Measurements from ENCODE around the gene GPR3. TPM values are rescaled to one million over a fixed set of nuclear protein-coding genes. Genes with fewer than 3 reads are reported as not detected.

GPR3 gene
- total RNA-seq, 1 experiment from 2014 or later: 4.4 TPM

GRCh38 chr1:27402349-27402754 lies 9.9 kb downstream of the GPR3 start:
- Histone ChIP-seq H3K9me3 (ENCODE audit: control insufficient read depth, low read depth, low read length) (no peaks in the 10 kb centered on the region), H3K56ac (ENCODE audit: insufficient read length, low read depth, low read length) (no peak overlapping the region), H3K79me1 (ENCODE audit: insufficient read depth, low read depth, low read length, poor library complexity, severe bottlenecking) (no peaks in the 10 kb centered on the region), H3K27ac (ENCODE audit: insufficient read length, low read depth, low read length) (no peak overlapping the region), H2BK5ac (ENCODE audit: insufficient read length, low read length) (no peak overlapping the region), H3K9ac (ENCODE audit: extremely low read depth, insufficient read length, low read length) (no peak overlapping the region), H3K23me2 (ENCODE audit: insufficient read length, low read depth, low read length, poor library complexity, severe bottlenecking) (no peaks in the 10 kb centered on the region), H3K14ac (ENCODE audit: insufficient read depth, low read length) (no peak overlapping the region), H3K18ac (ENCODE audit: insufficient read length, low read depth, low read length) (no peak overlapping the region), H3K79me2 (ENCODE audit: insufficient read depth, low read length) (no peaks in the 10 kb centered on the region), H3K27me3 (ENCODE audit: insufficient read depth, low read length) (no peaks in the 10 kb centered on the region), H4K8ac (replicated peaks; ENCODE audit: insufficient read length, low read depth, low read length) (no peak overlapping the region), H2BK15ac (ENCODE audit: low read depth, low read length) (no peak overlapping the region), H2AFZ (ENCODE audit: low read length) (no peak overlapping the region), H4K5ac (ENCODE audit: insufficient read length, low read depth, low read length) (no peak overlapping the region), H3T11ph (ENCODE audit: low read length) (no peak overlapping the region), H3K4me2 (ENCODE audit: insufficient read depth, insufficient read length, low read length) (no peak overlapping the region), H3K23ac (ENCODE audit: insufficient read length, low read depth, low read length) (no peak overlapping the region), H3K4me1 (ENCODE audit: insufficient read depth, low read length) (no peaks in the 10 kb centered on the region), H4K20me1 (ENCODE audit: control insufficient read depth, insufficient read depth, insufficient read length) (no peaks in the 10 kb centered on the region), H2BK120ac (ENCODE audit: low read depth, low read length, poor library complexity, severe bottlenecking) (no peak overlapping the region), H3K4ac (ENCODE audit: low read depth, low read length) (no peak overlapping the region), H4K91ac (ENCODE audit: insufficient read length, low read depth, low read length) (no peak overlapping the region), H2BK12ac (ENCODE audit: insufficient read length, low read depth, low read length) (no peak overlapping the region), H2AK5ac (ENCODE audit: insufficient read length, low read length) (no peak overlapping the region), H2BK20ac (ENCODE audit: low read depth, low read length, poor library complexity, severe bottlenecking) (no peak overlapping the region)
- peak; percentile 81 for DNase-seq
- Mint-ChIP-seq H3K36me3 (ENCODE audit: insufficient read depth in 1 of 3, low read depth in 3 of 3) (peaks cover 2 to 3% (median 3%) of the 10 kb centered on the region in 3 experiments; a peak in 6 of 7 replicates), H3K27ac (peak overlapping the region in 2 of 3 experiments; percentile 40 to 83; a peak in 2 of 7 replicates), H3K4me3 (no peak overlapping the region), H3K27me3 (ENCODE audit: low read depth) (no peaks in the 10 kb centered on the region; the same call in 1 of the 2 replicates), H3K4me1 (peaks cover 51 to 78% of the 10 kb centered on the region in 2 experiments), H3K9me3 (no peaks in the 10 kb centered on the region)
- TF ChIP-seq, protein P1, sequence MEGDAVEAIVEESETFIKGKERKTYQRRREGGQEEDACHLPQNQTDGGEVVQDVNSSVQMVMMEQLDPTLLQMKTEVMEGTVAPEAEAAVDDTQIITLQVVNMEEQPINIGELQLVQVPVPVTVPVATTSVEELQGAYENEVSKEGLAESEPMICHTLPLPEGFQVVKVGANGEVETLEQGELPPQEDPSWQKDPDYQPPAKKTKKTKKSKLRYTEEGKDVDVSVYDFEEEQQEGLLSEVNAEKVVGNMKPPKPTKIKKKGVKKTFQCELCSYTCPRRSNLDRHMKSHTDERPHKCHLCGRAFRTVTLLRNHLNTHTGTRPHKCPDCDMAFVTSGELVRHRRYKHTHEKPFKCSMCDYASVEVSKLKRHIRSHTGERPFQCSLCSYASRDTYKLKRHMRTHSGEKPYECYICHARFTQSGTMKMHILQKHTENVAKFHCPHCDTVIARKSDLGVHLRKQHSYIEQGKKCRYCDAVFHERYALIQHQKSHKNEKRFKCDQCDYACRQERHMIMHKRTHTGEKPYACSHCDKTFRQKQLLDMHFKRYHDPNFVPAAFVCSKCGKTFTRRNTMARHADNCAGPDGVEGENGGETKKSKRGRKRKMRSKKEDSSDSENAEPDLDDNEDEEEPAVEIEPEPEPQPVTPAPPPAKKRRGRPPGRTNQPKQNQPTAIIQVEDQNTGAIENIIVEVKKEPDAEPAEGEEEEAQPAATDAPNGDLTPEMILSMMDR (conservative IDR thresholded peaks at IDR 0.05): peak; percentile 63
- WGBS (ENCODE audit: extremely low coverage, insufficient read length, low lambda C conversion rate): no CpG with 5 or more reads among the region's 8 CpGs

Measured in H9 (cell line).